GM12801 (cell line): ENCODE data around the gene IPO4.

Experiments used
- TF ChIP-seq, protein P1 (sequence below): IDR thresholded peaks from one replicate; pipeline ENCODE4 v1.5.1; 2011; ENCODE audit warnings: control low read depth; ENCODE audit not compliant: insufficient read length; ENCODE audit errors: extremely low read depth

The IPO4 gene

GRCh38 chr14:24211311-24211710, 22.7 kb upstream of the IPO4 start:
- TF ChIP-seq, protein P1, sequence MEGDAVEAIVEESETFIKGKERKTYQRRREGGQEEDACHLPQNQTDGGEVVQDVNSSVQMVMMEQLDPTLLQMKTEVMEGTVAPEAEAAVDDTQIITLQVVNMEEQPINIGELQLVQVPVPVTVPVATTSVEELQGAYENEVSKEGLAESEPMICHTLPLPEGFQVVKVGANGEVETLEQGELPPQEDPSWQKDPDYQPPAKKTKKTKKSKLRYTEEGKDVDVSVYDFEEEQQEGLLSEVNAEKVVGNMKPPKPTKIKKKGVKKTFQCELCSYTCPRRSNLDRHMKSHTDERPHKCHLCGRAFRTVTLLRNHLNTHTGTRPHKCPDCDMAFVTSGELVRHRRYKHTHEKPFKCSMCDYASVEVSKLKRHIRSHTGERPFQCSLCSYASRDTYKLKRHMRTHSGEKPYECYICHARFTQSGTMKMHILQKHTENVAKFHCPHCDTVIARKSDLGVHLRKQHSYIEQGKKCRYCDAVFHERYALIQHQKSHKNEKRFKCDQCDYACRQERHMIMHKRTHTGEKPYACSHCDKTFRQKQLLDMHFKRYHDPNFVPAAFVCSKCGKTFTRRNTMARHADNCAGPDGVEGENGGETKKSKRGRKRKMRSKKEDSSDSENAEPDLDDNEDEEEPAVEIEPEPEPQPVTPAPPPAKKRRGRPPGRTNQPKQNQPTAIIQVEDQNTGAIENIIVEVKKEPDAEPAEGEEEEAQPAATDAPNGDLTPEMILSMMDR, result no peak

DNA sequence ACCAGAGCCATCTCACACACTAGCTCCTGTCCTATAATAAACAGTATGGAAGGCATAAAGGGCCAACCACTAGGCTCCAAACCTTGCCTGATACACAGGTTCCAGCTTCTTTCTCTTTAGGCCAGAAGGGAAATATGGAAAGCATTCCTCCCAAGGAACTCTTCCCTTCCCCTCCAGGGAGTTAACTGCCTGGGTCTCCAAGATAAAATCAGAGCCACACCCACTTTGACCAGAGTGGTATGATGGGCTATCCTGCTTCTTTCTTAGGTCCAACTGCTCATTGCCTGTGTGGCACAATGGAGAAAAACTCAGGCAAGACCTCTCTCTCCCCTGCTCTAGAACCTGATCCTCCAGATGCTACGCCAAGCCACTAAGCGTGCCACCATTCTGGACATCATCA, 19.0 kb upstream of the IPO4 start:
- TF ChIP-seq, protein P1, result no peak

DNA sequence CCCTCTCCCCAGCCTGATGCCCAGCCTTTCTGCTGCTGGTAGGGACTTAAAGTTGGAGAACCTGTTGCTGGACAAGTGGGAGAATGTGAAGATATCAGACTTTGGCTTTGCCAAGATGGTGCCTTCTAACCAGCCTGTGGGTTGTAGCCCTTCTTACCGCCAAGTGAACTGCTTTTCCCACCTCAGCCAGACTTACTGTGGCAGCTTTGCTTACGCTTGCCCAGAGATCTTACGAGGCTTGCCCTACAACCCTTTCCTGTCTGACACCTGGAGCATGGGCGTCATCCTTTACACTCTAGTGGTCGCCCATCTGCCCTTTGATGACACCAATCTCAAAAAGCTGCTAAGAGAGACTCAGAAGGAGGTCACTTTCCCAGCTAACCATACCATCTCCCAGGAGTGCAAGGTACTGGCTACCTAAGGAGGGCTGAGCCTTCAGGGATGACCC, 18.5 kb upstream of the IPO4 start:
- TF ChIP-seq, protein P1, result no peak

GRCh38 chr14:24206260-24207103, 17.9 kb upstream of the IPO4 start:
- TF ChIP-seq, protein P1, result no peak

- TF ChIP-seq, protein P1, result no peak
These were observed 15.8 kb upstream of the IPO4 start for GRCh38 chr14:24204163-24205146.

DNA sequence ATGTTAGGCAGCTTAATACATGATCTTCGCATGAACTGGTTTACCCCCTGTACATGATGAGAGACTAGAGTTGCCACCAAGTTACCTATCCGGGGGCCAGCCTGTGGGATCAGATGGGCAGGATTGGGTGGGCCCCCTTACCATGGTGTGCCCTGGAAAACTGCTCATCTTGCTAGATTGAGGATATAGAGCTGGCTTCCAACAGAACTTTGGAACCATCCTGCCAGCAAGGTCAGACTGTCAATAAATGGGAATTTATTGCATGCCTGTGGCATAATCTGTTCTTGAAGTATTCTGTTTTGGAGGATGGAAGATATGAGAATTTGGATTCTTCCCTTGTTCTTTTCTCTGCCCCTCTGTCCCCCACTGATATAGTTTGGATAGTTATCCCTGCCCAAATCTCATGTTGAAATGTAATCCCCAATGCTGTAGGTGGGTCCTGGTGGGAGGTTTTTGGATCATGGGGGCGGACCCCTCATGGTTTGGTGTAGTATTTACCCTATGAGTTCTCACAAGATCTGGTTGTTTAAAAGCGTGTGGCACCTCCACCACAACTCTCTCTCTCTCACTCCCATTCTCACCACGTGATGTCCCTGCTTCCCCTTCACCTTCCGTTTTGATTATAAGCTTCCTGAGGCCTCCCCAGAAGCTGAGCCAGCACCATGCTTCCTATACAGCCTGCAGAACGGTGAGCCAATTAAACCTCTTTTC, 10.4 kb upstream of the IPO4 start:
- TF ChIP-seq, protein P1, result no peak
